GM18508 (cell line): Measurements from ENCODE around the gene NCF4.

Experiments used
- ATAC-seq: cut with Tn5 transposase; IDR thresholded peaks from one replicate; pipeline ENCODE4 v1.9.1; 2021; ENCODE audit warnings: moderate number of reproducible peaks; ENCODE audit not compliant: insufficient read depth, unreplicated experiment

Gene NCF4

GRCh38 chr22:36835903-36836302, 24.9 kb upstream of the NCF4 start:
- ATAC-seq, result no peak

GRCh38 chr22:36838119-36839030, 22.4 kb upstream of the NCF4 start:
- no peak for ATAC-seq

- no peak for ATAC-seq
These were observed 21.3 kb upstream of the NCF4 start for GRCh38 chr22:36839356-36840073.

- ATAC-seq, result no peak
These were observed 20.7 kb upstream of the NCF4 start for GRCh38 chr22:36840106-36840505.

- no peak for ATAC-seq
These were observed 14.5 kb upstream of the NCF4 start for GRCh38 chr22:36846271-36846670.

GRCh38 chr22:36846949-36847348, 13.9 kb upstream of the NCF4 start:
- ATAC-seq, result no peak

- no peak for ATAC-seq
These were observed 10.8 kb upstream of the NCF4 start for GRCh38 chr22:36850056-36850455.

GRCh38 chr22:36850682-36851081, 10.1 kb upstream of the NCF4 start:
- no peak for ATAC-seq

GRCh38 chr22:36852056-36852973, 8.5 kb upstream of the NCF4 start:
- no peak for ATAC-seq

- no peak for ATAC-seq
These were observed 7.3 kb upstream of the NCF4 start for GRCh38 chr22:36853407-36854099.

- no peak for ATAC-seq
These were observed 5.3 kb upstream of the NCF4 start for GRCh38 chr22:36855478-36855877.

- no peak for ATAC-seq
These were observed 4.5 kb upstream of the NCF4 start for GRCh38 chr22:36856121-36856791.

- ATAC-seq, result no peak
These were observed 4.0 kb upstream of the NCF4 start for GRCh38 chr22:36856792-36857135.

GRCh38 chr22:36858156-36858555, 2.6 kb upstream of the NCF4 start:
- ATAC-seq, result no peak

- no peak for ATAC-seq
These were observed 1.8 kb upstream of the NCF4 start for GRCh38 chr22:36858966-36859365.

- no peak for ATAC-seq
These were observed 789 bp upstream of the NCF4 start for GRCh38 chr22:36860017-36860416.

GRCh38 chr22:36860438-36860820, 377 bp upstream of the NCF4 start:
- no peak for ATAC-seq

- no peak for ATAC-seq
These were observed 1.7 kb downstream of the NCF4 start for GRCh38 chr22:36862251-36863242.
